Inferior parietal cortex (tissue), 1 donor: ENCODE measurements around the gene FNIP1.
"Not testable (repeated sequence)": the region's sequence is repeated elsewhere in the genome, so short reads cannot be mapped to it uniquely, and the experiment has no call there.

Experiments
- DNase-seq: peaks from one replicate; pipeline ENCODE4 v3.0.0-alpha.2; 2016; ENCODE audit errors: extremely low spot score

FNIP1 gene

DNA sequence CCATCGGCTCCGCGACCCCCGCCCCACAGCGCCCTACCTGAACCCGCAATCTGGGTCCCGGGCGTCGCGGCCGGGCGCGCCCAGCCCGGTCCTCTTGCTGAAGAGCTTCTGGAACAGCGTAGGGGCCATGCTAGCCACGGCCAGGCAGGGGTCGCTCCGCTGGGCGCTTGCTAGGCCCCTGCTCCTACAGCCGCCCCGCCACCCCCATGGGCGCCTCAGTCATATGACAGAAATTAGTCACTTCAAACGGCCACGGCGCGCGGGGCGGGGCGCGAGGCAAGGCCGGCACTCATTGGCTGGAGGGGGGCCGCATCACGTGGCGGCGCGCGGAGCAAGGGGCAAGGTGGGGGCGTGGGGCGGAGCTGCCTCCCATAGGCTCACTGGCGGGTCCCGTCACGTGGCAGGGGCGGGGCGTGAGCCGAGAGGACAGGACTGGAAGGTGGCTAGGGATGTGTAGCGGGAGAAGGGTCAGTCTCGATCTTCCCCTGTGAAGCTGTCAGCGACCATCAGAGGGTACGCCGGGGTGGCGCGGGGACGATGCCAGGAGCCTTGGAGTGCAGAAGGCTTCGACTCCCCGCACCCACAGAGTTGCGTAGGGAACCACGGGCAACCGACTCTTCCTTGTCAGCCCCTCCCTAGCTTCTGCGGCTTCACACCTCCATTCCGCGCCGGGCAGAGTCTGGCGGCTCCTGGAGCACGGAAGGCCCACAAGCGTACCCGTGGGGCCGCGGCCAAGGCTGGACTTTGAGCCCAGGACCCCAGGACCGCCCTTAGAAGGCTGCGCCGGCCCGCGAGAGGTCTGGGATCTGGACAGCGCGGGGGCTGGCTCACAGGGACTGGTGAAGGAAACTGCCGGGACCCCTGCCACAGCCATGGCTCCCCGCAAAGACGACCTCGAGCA, at the start of gene FNIP1:
Gene FNIP1, minus strand, starts transcription at position 225 of the 901 bp plus-strand sequence. Its CDS starts 96 bp downstream, at position 129.
- DNase-seq = peak; percentile 96

DNA sequence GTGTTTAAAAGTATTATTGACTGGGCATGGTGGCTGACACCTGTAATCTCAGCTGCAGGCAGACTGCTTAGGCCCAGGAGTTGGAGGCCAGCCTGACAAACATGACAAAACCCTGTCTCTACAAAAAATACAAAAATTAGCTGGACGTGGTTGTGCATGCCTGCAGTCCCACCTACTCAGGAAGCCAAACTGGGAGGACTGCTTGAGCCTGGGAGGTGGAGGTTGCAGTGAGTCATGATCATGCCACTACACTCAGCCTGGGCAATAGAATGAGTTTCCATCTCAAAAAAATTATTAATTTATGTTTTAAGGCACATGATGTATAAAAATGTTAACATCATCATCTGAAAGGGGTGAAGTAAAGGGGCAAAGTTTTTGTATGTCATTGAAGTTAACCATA, 49.7 kb upstream of the FNIP1 start:
- no peak for DNase-seq

DNA sequence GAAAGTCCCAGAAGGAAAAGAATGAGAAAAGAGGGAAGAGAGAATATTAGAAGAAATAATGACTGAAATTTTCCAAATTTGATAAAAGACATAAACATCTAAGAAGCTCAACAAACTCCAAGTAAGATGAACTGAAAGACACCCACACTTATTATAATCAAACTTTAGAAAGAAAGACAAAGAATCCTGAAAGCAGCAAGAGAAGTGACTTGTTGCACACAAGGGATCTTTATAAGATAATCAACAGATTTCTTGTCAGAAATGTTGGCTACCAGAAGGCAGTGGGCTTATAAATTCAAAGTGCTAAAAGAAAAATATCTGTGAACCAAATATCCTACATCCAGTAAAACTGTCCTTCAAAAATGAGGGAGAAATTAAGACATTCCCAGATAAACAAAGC, 49.0 kb upstream of the FNIP1 start:
- no peak for DNase-seq

DNA sequence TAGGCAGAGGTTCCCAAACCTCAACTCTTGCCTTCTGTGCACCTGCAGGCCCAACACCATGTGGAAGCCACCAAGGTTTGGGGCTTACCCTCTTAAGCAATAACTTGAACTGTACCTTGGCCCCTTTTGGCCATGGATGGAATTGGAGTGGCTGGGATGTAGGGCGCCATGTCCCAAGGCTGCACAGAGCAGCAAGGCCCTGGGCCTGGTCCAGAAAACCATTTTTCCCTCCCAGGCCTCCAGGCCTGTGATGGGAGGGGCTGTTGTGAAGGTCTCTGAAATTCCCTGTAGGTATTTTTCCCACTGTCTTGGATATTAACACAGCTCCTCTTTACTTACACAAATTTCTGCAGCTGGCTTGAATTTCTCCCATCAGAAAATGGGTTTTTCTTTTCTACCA, 46.2 kb upstream of the FNIP1 start:
- not testable (repeated sequence) for DNase-seq

- not testable (repeated sequence) for DNase-seq
Observed at GRCh38 chr5:131832702-131833101, 35.9 kb upstream of the FNIP1 start.

DNA sequence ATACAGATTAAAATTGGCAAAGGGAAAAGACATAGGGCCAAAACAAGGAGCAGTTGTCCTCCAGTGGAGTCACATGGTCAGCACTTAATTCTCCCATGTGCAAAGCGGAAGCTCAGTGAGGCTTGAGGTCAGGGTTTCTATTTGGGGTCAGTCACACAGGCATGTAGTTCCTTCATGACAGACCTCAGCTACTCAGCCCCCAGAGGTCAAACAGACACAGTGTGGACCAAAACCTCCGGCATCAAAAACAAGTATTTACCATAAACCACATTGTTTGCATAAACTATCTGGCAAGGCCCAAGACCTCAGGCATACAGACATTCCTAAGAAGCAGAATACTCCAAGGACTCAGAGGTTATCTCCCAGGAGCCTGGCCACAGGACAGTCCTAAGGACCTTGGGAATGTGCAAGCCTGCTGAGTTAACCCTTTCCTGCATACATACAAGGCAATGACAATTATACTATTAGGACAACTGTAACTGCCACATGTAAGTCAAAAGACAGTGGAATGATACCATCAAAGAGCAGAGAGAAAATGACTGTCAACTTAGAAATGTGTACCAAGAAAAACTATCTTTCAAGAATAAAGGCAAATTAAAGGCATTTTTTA, 28.7 kb upstream of the FNIP1 start:
- DNase-seq = no peak

GRCh38 chr5:131824631-131825030, 27.8 kb upstream of the FNIP1 start:
- no peak for DNase-seq

DNA sequence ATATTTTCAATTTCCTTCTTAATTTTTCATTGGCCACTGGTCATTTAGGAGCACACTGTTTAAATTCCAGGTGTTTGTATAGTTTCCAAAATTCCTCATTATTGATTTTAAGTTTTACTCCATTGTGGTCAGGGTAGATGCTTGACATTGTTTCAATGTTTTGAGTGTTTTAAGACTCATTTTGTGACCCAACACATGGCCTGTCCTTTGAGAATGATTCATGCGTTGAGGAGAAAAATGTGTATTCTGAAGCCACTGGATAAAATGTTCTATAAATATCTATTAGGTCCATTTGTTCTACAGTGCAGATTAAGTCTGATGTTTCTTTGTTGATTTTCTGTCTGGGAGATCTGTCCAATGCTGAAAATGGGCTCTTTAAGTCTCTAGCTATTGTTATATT, 24.4 kb upstream of the FNIP1 start:
- DNase-seq = no peak

DNA sequence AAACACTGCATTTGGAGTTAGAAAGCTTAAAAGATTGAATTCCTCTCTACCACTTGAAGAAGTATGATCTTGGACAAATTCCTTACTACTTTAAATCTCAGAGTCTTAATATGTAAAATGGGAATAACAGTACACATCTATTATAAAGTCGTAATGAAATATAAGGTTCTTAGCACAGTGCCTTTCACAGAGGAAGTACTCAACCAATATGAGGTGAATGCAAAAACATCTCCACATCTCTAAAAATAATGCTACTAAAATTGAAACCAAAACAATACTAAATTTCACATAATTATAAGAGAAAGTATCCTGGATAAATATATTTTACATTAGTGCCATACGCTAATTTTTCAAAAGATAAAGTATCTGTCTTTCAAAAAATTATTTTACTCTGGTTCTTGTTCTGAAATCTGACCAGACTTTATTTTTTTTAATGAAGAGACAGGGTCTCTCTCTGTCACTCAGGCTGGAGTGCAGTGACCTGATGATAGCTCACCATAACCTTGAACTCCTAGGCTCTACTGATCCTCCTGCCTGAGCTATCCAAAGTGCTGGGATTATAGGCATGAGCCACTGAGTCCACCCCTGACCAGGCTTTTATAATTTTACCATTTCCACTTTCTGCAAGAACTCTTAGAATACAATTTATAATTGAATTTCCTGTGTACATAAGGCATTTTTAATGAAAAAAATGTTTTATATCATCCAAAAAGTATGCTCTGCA, 21.3 kb upstream of the FNIP1 start:
- no peak for DNase-seq

DNA sequence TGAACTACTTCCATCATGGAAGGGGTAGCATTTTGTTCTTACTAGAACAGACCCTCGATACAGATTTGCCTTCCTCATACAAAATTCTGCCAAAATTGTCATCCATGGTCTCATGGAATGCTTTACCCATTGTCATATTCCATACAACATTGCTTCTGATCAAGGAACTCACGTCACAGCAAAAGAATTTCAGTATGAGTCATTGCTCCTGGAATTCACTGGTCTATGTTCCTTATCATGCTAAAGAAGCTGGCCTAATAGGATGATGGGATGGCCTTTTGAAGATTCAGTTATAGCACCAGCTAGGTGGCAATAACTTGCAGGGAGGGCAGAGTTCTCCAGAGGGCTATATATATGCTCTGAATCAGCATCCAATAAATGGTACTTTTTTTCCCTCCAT, 18.2 kb upstream of the FNIP1 start:
- no peak for DNase-seq

DNA sequence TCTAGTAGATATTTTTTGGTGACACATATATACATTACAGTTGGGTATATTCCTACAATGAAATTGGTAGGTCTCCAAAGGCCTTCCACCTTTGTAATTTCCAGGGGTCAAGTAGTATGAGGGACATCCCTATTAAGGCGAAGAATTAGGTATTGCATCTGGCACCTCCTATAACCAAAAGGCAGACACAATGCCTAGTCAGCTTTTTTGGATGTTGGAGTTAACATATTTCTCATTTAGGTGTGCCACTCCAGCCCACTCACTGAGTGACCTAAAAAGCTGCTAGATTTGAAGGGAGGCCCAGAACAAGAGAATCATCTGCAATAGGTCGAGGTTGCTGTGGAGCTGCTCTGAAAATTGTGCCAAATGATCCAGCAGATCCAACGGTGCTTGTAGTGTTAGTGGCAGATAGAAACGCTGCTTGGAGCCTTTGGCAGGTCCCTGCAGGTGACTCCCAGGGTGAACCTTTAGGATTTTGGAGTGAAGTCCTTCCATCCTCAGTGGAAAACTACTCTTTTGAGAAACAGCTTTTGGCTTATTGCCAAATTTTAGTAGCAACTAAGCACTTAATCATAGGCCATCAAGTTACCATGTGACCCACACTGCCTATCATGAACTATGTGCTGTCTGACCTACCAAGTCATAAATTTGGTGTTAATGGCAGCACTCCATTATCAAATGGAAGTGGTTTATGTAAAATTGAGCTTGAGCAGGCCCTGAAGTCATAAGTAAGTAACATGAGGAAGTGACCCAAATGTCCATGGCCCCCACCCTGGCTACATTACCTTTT, 15.7 kb upstream of the FNIP1 start:
- DNase-seq = no peak

DNA sequence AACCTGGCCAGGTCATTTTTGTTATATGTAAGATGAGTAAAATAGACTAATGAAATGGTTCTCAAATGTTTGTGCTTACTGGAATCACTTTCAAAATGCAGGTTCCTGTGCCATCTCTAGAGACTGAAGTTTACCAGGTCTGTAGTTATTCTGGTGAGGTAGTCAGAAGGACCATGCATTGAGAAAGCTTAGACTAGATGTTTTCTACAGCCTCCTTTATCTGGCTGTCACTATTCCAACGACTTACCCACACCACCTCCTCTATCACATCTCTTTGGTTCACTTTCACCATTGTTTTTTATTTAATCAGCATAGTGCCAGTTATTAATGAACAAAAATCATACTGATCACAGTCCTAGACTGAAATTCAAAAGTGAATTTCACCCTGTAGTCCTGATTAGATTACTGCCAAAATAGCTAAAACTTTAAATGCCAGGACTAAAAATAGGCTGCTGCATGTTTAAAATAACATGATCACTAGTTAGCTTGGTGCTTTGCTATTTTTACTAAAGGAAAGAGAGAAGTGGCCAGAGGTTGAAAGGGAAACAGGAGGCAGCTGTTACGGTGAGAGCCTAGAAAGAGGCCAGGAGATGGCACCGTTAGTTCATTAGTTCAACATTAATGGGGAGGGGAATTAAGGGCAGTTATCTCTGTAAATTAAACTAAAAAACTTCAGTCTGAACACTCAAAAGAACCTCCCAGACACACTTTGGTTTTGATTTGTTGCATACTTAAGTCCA, 13.9 kb upstream of the FNIP1 start:
- peak; percentile 34 for DNase-seq

- DNase-seq = peak; percentile 53
Observed at GRCh38 chr5:131795879-131796792, 681 bp downstream of the FNIP1 start.

GRCh38 chr5:131795228-131795627, 1.6 kb downstream of the FNIP1 start:
- DNase-seq = no peak

GRCh38 chr5:131794586-131794985, 2.2 kb downstream of the FNIP1 start:
- no peak for DNase-seq

- DNase-seq = no peak
Observed at GRCh38 chr5:131792896-131793295, 3.9 kb downstream of the FNIP1 start.

DNA sequence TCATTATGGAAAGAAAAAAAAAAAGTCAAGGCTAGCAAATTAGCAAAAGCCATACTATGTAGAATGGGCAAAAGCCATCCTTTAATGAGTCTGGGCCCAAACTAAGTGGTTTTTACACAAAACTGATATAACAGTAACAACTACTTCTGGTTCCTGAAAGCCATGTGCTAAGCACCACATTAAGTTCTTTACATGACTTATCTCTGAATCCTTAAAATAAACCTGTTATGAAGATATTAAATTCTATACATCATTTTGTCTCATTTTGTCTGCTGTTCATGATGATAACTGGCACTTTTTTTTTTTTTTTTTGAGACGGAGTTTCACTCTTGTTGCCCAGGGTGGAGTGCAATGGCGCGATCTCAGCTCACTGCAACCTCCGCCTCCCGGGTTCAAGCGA, 5.0 kb downstream of the FNIP1 start:
- DNase-seq = no peak

DNA sequence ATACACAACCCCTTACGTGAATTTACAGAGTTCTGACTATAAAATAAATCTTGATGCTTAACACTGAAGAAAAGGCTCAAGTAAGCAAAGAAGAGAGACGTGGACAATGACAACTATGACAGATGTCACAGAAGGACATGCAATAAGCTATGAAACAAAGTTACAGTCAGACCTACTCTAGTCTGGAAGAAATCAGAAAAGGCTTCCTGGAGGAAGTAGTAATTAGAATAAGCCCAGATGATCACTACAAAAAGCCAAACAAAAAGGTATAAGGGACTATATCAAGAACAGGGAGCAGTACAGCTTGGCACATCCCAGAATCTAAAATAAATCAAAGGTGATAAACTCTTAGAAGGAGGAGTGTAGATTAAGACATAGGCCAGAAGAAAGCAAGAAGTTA, 6.3 kb downstream of the FNIP1 start:
- DNase-seq = no peak

- DNase-seq = no peak
Observed at GRCh38 chr5:131789765-131790164, 7.1 kb downstream of the FNIP1 start.

DNA sequence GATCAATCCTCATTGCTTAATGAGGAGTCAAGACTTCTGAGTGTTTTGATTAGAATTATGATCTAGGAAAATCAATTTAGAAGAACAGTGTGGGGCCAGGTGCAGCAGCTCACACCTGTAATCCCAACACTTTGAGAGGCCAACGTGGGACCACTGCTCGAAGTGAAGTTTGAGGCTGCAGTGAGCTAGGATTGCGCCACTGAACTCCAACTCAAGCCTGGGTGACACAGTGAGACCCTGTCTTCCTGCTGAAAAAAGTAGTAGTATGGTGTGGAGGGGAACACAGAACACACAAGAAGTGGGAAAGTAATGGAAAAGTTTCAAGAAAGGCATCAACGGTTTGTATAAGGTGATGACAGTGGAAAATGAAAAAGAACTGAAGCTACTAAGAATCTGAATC, 9.1 kb downstream of the FNIP1 start:
- DNase-seq = no peak
